Activated naive CD4-positive, alpha-beta T cell treated with Interleukin-2 at 50 U/mL for 16 hours (primary cell): ENCODE results near the gene UGT2A2.

Experiments used
- DNase-seq: peaks from one replicate; pipeline ENCODE4 v3.0.0-alpha.2; 2020

Gene UGT2A2

DNA sequence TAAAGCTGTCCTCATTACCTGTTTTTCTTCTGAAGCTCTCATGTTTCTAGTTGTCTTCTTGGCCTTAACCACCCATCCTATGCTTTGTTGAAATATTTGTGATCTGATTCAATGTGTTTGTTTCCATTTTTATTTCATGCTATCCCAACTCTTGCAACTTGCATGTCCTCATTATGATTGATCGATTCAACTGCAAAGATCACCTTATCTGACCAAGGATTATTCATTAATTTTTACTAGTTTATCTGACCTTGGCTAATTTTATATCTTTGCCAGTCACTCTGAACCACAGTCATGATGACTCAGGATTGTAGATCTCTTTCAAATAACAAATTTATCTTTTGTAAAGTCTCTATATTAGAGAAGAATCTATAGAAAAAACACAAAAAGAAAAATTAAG, 70.7 kb downstream of the UGT2A2 start:
- DNase-seq = no peak

DNA sequence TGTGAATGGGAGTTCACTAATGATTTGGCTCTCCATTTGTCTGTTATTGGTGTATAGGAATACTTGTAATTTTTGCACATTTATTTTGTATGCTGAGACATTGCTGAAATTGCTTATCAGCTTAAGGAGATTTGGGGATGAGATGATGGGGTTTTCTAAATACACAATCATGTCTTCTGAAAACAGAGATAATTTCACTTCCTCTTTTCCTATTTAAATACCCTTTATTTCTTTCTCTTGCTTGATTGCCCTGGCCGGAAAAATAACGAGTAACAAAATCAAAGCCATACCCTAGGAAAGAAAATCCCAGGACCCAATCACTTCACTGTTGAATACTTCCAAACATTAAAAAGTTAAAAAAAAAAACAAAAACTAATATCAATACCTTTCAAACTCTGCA, 76.0 kb downstream of the UGT2A2 start:
- DNase-seq = no peak

DNA sequence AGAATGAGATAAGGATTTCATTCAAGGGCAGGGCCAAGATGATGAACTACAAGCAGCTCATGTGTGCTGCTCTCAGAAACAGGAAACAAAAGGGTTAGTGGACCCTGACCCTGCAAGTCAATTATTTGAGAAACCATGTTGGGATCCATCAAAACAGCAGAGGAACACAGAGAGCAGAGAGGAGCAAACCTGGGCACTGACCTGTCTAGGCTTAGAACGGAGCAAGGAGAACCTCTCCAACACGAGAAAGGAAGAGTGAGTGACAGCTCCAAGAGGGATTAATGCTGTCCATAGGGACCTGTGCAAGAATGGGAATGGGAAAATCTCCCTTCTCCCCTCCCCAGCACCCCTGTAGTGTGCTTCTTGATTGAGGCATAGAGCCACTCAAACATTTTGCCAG, 89.8 kb downstream of the UGT2A2 start:
- no peak for DNase-seq

DNA sequence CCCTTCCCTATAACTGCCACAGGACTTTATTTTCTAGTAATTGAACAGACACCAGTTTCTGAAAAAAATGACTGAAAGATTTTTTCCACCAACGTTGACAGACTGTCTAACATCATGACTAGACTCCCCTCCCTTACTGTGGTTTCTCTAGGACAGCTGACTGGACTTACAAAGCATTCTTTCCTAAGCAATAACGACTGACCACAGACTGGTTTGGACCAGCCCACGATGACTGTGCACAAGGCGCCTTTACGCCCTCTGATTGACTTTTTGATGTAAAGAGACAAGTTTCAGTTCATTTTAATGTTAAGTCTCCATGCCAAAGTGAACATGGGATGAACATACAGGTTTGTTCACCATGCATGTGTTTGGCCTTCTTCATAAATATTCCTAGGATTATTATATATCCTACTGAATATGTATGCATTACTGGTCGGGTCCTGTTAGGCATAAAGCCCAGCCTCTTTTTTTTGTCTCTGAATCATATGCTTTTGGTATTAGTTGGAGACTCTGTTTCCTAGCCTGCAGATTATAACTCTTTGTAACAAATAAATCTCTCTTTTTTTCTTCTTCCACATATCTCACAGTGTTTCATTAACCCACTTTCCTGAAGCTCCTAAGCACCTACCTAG, 93.2 kb downstream of the UGT2A2 start:
- no peak for DNase-seq
